Stimulated activated CD4-positive, alpha-beta T cell treated with anti-CD3 and anti-CD28 coated beads, Interleukin-12 subunit alpha, Interleukin-12 subunit beta, amount 100 ng/mL, for 24 hours (primary cell): ENCODE results near the gene TM7SF2.

ENCODE experiments used
- DNase-seq, 2 experiments: peaks; one replicate each; pipeline ENCODE4 v3.0.0-alpha.2; 2020; ENCODE audit warnings: low read depth in 2 of 2

The TM7SF2 gene

DNA sequence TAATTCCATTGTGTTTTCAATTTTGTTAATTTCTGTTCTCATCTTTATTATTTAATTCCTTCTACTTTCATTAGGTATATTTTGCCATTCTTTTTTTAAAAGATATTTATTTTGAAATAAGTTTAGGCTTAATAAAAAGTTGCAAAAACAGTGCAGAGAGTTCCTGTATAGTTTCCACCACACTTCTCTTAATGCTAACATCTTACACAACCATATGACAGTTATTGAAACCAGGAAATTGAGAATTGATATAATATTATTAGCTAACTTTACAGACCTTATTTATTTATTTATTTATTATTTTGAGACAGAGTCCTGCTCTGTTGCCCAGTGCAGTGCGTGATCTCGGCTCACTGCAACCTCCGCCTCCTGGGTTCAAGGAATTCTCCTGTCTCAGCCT lies 44.6 kb downstream of the TM7SF2 start:
- no peak for DNase-seq

DNA sequence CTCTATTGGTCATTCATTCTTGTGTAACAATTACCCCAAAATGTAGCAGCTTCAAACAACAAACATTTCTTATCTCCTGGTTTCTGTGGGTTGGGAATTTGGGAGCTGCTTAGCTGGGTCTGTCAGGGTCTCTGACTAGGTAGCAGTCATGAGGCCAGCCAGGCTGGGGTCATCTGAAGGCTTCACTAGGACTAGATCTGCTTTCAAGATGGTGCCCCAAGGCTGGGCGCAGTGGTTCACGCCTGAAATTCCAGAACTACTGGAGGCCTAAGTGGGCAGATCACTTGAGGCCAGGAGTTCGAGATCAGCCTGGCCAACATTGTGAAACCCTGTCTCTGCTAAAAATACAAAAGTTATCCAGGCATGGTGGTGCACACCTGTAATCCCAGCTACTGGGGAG lies 45.3 kb downstream of the TM7SF2 start:
- DNase-seq: no peak

DNA sequence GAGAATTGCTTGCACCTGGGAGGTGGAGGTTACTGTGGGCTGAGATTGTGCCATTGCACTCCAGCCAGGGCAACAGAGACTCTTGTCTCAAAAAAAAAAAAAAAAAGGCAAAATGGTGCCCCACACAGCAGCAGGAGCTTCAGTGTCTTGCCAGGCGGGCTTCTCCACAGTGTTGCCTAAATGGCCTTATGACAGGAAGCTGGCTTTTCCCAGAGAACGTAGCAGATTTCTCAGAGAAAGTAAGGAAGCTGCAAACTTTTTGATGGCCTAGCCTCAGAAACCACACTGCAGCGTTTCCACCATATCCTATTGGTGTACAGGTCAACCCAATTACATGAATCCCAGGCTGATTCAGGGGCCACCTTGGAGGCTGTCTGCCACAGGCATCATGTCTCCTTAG lies 45.7 kb downstream of the TM7SF2 start:
- no peak for DNase-seq

DNA sequence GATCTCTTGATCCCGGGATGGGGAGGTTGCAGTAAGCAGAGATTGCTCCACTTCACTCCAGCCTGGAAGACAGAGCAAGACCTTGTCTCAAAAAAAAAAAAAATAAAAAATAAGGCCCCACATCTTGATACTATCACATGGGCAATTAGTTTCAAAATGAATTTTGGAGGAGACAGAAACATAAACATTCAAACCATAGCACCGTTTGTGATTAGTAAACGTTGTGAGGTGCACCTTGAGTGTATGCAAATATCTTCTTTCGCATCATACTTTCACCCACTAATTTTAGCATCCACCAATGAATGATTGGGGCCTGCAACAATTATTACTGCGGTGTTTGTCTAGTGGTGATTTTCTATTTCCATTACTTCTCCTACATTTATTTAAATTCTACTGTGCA lies 47.3 kb downstream of the TM7SF2 start:
- no peak for DNase-seq

DNA sequence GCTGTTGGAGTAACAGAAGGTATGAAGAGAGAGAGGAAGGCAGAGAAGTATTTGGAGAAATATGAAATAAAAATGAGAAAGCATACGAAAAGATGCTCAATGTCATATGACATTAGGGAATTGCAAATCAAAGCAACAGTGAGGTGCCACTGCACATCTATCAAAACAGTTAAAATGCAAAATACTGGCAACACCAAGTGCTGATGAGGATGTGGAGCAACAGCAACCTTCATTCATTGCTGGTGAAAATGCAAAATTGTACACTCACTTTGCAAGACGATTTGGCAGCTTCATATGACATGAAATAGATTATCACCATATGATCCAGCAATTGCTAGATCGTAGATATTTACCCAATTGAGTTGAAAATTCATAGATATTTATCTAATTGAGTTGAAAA lies 49.0 kb downstream of the TM7SF2 start:
- no peak for DNase-seq

DNA sequence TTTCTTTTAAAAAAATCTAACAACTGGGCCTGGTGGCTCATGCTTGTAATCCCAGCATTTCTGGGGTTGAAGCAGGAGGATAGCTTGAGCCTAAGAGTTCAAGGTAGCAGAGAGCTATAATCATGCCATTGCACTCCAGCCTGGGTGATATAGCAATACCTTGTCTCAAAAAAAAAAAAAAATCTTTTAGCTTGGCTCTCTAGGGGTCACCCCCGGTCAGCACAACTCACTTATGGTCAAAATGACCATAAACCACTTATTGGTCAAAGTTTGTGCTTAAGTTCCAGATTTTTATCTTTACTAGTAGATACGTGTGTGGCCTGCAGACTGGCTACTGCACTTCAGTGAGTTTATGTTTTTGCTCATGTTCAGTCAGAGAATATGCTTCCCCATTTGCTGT lies 52.0 kb downstream of the TM7SF2 start:
- no peak for DNase-seq
